K562 (cell line): ENCODE results near the gene SLC7A4. TPM values are rescaled to one million over a fixed set of nuclear protein-coding genes. Genes with fewer than 3 reads are reported as not detected.

Experiments
- BRF2 ChIP-seq: IDR thresholded peaks from 3 replicates; pipeline ENCODE4 v1.6.1; 2011; ENCODE audit warnings: borderline replicate concordance, mild to moderate bottlenecking; ENCODE audit not compliant: insufficient read length, insufficient read depth
- CLOCK ChIP-seq: fragments of 250-450 bp; sonication (Bioruptor Pico); IDR thresholded peaks from 2 replicates; pipeline ENCODE4 v1.4.0; 2020; ENCODE audit warnings: mild to moderate bottlenecking, moderate library complexity, borderline replicate concordance
- CREB3 ChIP-seq: fragments of 450-650 bp; conservative IDR thresholded peaks from 2 replicates; pipeline ENCODE4 v1.6.1; 2016; ENCODE audit warnings: missing genetic modification characterization, low read depth, mild to moderate bottlenecking, missing compliant biosample characterization, moderate library complexity
- FOXA3 ChIP-seq, 2 experiments: fragments of 450-650 bp in 1 of 2; sonication (generic) in 1 of 2; formaldehyde crosslinking; IDR thresholded peaks in 1 of 2; conservative IDR thresholded peaks in 1 of 2; 2 replicates each; pipeline versions ENCODE4 v1.4.0 to v1.8.0; 2020 to 2022; ENCODE audit warnings: mild to moderate bottlenecking in 2 of 2, missing genetic modification reagents in 1 of 2
- HDAC6 ChIP-seq: IDR thresholded peaks from 2 replicates; pipeline ENCODE4 v1.6.1; 2012; ENCODE audit warnings: low read depth, mild to moderate bottlenecking, control low read depth, inconsistent platforms, low read length, moderate library complexity
- HIVEP1 ChIP-seq: fragments of 250-450 bp; sonication (Bioruptor Pico); IDR thresholded peaks from 2 replicates; pipeline ENCODE4 v1.4.0; 2020; ENCODE audit warnings: mild to moderate bottlenecking
- ILF3 ChIP-seq: fragments of 450-650 bp; IDR thresholded peaks from 2 replicates; pipeline ENCODE4 v1.6.1; 2018; ENCODE audit warnings: antibody characterized with exemption, mild to moderate bottlenecking, moderate library complexity, borderline replicate concordance
- KLF6 ChIP-seq: fragments of 250-450 bp; sonication (Bioruptor Pico); IDR thresholded peaks from 2 replicates; pipeline ENCODE4 v1.4.0; 2020; ENCODE audit warnings: mild to moderate bottlenecking, moderate library complexity, borderline replicate concordance
- NFATC3 ChIP-seq: fragments of 450-650 bp; IDR thresholded peaks from 2 replicates; pipeline ENCODE4 v1.6.1; 2017; ENCODE audit warnings: mild to moderate bottlenecking
- NUFIP1 ChIP-seq: fragments of 450-650 bp; IDR thresholded peaks from 2 replicates; pipeline ENCODE4 v1.6.1; 2018; ENCODE audit not compliant: partially characterized antibody
- PPARD ChIP-seq: fragments of 250-450 bp; sonication (Bioruptor Pico); IDR thresholded peaks from 2 replicates; pipeline ENCODE4 v1.8.0; 2022; ENCODE audit warnings: inconsistent platforms, mild to moderate bottlenecking, moderate library complexity
- SAP30 ChIP-seq: fragments of 200-600 bp; sonication (generic); IDR thresholded peaks from 2 replicates; pipeline ENCODE4 v1.6.1; 2012; ENCODE audit warnings: borderline replicate concordance, low read depth, mild to moderate bottlenecking, moderate library complexity, low read length, control low read depth, inconsistent platforms; ENCODE audit not compliant: insufficient read depth, poor library complexity, severe bottlenecking
- SETDB1 ChIP-seq: IDR thresholded peaks from one replicate; pipeline ENCODE4 v1.6.1; 2012; ENCODE audit warnings: low read length, control low read depth, inconsistent platforms
- SMC3 ChIP-seq: conservative IDR thresholded peaks from 2 replicates; pipeline ENCODE4 v1.6.1; 2011; ENCODE audit warnings: low read depth, low read length, improper control_type of control experiment; ENCODE audit not compliant: insufficient read depth
- TFAP4 ChIP-seq: sonication (generic); formaldehyde crosslinking; IDR thresholded peaks from 2 replicates; pipeline ENCODE4 v1.8.0; 2022; ENCODE audit warnings: missing genetic modification reagents, mild to moderate bottlenecking, moderate library complexity, borderline replicate concordance
- ZNF324 ChIP-seq: fragments of 250-450 bp; sonication (Bioruptor Pico); IDR thresholded peaks from 2 replicates; pipeline ENCODE4 v1.4.0; 2020; ENCODE audit warnings: mild to moderate bottlenecking
- ZNF354B ChIP-seq: fragments of 250-450 bp; sonication (Bioruptor Pico); IDR thresholded peaks from 2 replicates; pipeline ENCODE4 v1.4.0; 2020
- ZNF561 ChIP-seq: fragments of 450-650 bp; formaldehyde crosslinking; conservative IDR thresholded peaks from 2 replicates; pipeline ENCODE4 v1.4.0; 2020; ENCODE audit warnings: mild to moderate bottlenecking, moderate library complexity
- ZNF76 ChIP-seq: fragments of 250-450 bp; sonication (Bioruptor Pico); IDR thresholded peaks from 2 replicates; pipeline ENCODE4 v1.4.0; 2020; ENCODE audit warnings: mild to moderate bottlenecking, moderate library complexity, borderline replicate concordance
- polyA plus RNA-seq, 8 experiments: library from polyadenylated mRNA; depleted of rRNA in 4 of 8; stranded (reverse) in 5 of 8; unstranded in 3 of 8; fragments of >200 nt; fragmentation: Nextera tagmentation in 2 of 8; fragmentation: Illumina TruSeq in 1 of 8; extraction: Ambion mirVana in 2 of 8; extraction: Trizol in 1 of 8; gene quantifications; 2 replicates each; pipeline versions ENCODE4 v1.2.1 to v1.2.3, GENCODE V29; 2011 to 2014; ENCODE audit warnings: inconsistent platforms in 1 of 8, missing spikeins in 1 of 8
- total RNA-seq, 7 experiments: library from RNA; depleted of rRNA in 6 of 7; stranded (reverse); fragments of >200 nt in 6 of 7; fragmentation: Illumina TruSeq in 2 of 7; extraction: Trizol in 2 of 7; gene quantifications; 2 replicates each; pipeline versions ENCODE4 v1.2.1 to v1.2.3, GENCODE V29; 2011 to 2021; ENCODE audit warnings: low replicate concordance in 1 of 7
- TF ChIP-seq, protein P1 (sequence below): conservative IDR thresholded peaks from 2 replicates; pipeline ENCODE4 v1.6.1; 2011; ENCODE audit warnings: low read depth, mild to moderate bottlenecking, low read length; ENCODE audit not compliant: control insufficient read depth

Gene SLC7A4
- total and polyA plus RNA-seq, 9 of the 15 experiments (the other 6 are each of a cell fraction or from before 2014, with no cell fraction given) = not detected

DNA sequence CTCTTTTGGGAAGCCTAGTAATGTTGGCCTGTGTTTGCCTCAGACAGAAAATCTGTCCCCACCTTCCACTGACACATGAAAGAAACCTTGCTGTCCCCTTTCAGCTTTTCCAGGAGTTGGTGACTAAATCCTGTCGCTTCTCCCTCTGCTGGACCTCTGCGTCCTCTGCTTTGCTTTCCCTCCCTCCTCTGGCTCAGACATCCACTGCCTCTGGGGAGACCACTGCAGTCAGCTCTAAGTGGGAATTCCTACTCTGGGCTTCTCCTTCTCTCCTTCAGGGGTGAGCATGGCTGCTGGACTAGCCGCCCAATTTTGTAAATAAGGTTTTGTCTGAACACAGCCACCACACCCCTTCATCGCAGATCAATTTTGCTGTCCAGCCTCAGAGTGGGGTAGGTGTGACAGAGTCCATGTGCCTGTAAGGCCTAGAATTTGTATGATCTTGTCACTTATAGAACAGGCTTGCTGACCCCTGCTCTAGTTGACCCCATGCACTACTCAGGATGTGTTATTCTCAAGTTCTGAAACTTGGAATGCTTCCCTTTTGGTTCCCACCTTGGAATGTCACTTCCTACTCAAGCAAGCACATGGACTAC is 36.4 kb upstream of the SLC7A4 start (continued):
- TF ChIP-seq CLOCK (CRISPR knock-in tag) = no peak
- TF ChIP-seq SMC3 = no peak
- TF ChIP-seq, protein P1, sequence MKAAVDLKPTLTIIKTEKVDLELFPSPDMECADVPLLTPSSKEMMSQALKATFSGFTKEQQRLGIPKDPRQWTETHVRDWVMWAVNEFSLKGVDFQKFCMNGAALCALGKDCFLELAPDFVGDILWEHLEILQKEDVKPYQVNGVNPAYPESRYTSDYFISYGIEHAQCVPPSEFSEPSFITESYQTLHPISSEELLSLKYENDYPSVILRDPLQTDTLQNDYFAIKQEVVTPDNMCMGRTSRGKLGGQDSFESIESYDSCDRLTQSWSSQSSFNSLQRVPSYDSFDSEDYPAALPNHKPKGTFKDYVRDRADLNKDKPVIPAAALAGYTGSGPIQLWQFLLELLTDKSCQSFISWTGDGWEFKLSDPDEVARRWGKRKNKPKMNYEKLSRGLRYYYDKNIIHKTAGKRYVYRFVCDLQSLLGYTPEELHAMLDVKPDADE = no peak
- peak; percentile 17 for TF ChIP-seq SAP30
- TF ChIP-seq ZNF324 (CRISPR knock-in tag) = no peak
- TF ChIP-seq ZNF561 (CRISPR knock-in tag) = no peak
- TF ChIP-seq ZNF354B (CRISPR knock-in tag) = no peak
- no peak for TF ChIP-seq ILF3
- peak in 1 of 2 experiments; percentile 69; a peak in 1 of 4 replicates for TF ChIP-seq FOXA3 (CRISPR knock-in tag; conservative IDR thresholded peaks at IDR 0.05 in 1 of 2, IDR thresholded peaks at IDR 0.05 in 1 of 2)
- no peak for TF ChIP-seq HIVEP1 (CRISPR knock-in tag)
- TF ChIP-seq NFATC3 = no peak
- TF ChIP-seq KLF6 (CRISPR knock-in tag) = no peak
- no peak for TF ChIP-seq ZNF76 (CRISPR knock-in tag)
- no peak for TF ChIP-seq CREB3 (tag)
- no peak for TF ChIP-seq BRF2
- TF ChIP-seq HDAC6 = 0 out of 2 replicates have a peak, but pooled peaks have one; percentile 73
- no peak for TF ChIP-seq TFAP4 (CRISPR knock-in tag)
- no peak for TF ChIP-seq NUFIP1
- peak; percentile 47 for TF ChIP-seq SETDB1
- 0 out of 2 replicates have a peak, but pooled peaks have one; percentile 11 for TF ChIP-seq PPARD (CRISPR knock-in tag)
